COR-L47 (cell line): ENCODE data around the gene SIGLEC7.
"Not testable (repeated sequence)": the region's sequence is repeated elsewhere in the genome, so short reads cannot be mapped to it uniquely, and the experiment has no call there.

Experiments
- DNase-seq: peaks from one replicate; lab custom pipeline; 2025; lab: John Stamatoyannopoulos, UW

SIGLEC7 gene

DNA sequence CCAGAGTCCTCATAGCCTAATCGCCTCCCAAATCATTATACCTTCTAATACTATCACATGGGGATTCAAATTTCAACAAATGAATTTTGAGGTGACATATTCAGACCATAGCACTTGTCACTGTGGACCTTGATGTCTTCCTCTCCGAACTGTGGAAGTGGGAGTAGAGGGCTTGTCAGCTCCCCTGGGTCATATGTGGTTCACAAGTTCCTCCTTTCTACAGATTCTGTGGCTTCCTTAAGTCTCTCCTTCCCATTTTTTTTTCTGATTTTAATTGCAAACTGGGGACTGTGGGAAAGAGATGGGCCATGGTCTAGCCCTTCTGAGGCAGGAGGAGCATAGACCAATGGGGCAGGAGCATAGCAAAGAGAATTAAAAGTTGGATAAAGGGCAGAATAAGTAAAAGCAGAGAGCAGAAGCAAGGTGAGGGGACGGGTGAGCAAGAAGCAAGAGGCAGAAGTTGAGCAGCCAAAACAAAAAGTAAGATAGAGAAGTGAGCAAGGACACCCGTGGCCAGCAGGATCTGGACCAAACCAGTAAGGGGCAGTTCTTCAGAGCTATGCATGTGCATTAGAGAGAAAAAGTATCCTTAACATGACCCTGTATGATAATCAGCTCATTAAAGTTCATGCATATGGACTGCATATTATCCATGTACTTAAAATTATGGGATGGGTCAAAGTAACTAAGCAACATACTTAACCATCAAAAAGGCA, 2.6 kb upstream of the SIGLEC7 start:
- DNase-seq: no peak

DNA sequence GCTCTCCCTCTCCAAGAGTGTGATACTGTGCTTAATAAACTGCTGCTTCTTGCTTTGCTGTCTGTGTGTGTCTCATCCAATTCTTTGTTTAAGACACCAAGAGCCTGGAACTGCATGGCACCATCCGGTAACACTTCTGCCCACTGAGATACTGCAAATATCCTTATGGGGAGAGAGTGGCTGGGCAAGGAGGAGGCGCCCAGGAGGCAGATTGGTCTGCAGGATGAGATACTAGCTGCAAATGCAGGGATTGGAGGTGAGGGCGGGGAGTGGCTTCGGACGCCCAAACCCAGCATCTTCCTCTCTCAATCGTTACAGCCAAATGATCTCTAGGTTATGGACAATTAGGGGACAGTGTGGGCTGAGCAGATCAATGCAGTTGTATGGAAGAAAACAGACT, 1.7 kb upstream of the SIGLEC7 start:
- DNase-seq: no peak

DNA sequence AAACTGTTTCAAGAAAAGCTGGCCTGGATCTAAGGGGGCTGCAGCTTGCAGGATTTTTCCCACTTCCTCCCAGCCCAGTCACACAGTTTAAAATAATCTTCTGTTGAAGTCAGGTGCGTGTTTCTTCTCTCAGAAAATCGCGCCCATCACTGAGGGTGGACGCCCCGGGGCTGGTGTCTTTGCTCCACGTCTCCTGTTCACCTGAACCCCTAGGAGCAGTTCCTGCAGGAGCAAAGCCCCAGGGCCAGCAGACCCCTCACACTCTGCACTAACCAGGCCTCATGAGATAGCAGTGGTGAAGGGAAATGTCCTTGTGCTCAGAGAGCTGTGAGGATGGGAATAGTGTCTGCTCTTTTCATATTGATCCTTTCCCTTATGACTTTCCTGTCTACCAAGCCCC, 920 bp upstream of the SIGLEC7 start:
- DNase-seq: no peak

DNA sequence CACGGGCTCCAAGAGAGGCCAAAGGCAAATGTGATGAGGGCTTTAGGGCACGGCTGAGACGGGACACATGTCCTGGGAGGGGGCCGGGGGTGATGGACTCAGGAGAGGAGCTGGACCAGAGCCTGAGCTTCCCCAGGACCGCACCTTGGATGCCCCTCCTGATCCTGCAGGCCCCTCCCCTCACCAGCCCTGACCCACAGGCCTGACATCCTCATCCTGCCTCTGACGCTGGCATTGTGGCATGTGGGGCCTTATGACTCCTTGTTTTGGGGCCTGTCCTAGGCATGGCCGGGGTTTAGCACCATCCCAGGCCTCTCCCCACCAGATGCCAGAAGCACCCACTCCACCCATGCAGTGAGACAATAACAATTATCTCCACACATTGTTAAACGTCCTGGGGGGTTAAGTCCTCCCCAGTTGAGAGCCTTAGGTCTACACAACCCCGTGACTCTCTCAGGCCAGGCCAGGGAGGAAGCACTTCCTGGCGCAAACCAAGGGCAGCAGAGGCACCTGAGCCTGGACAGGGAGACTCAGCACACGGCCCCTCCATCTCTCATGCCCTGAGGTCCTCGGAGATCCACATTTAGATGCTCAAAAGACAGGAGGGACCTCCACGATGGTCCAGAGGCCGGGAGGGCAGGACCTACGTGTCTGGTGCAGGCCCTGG, 841 bp downstream of the SIGLEC7 start:
- not testable (repeated sequence) for DNase-seq

- no peak for DNase-seq
These were observed 1.4 kb downstream of the SIGLEC7 start for GRCh38 chr19:51143486-51143885.

GRCh38 chr19:51144482-51145045, 2.5 kb downstream of the SIGLEC7 start:
- DNase-seq: no peak

DNA sequence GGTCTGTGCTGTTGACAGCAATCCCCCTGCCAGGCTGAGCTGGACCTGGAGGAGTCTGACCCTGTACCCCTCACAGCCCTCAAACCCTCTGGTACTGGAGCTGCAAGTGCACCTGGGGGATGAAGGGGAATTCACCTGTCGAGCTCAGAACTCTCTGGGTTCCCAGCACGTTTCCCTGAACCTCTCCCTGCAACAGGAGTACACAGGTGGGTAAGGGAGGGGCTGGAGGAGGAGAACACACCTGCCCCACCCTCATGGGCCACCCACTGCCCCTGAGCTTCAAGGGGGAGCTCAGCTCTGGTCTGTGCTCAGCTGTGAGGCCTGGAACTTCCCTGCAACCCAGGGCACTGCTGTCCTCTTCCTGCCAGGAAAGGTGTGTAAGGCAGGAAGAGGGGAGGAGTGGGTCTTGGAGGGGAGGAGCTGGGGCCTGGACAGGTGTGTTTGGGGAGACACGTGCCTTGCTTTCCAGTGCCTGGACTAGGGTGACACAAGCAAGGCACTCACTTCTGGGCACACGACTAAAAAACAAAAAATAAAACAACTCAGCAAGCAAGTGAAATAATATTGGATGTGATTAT, 3.9 kb downstream of the SIGLEC7 start:
- DNase-seq: no peak

- no peak for DNase-seq
These were observed 4.7 kb downstream of the SIGLEC7 start for GRCh38 chr19:51146751-51147150.

DNA sequence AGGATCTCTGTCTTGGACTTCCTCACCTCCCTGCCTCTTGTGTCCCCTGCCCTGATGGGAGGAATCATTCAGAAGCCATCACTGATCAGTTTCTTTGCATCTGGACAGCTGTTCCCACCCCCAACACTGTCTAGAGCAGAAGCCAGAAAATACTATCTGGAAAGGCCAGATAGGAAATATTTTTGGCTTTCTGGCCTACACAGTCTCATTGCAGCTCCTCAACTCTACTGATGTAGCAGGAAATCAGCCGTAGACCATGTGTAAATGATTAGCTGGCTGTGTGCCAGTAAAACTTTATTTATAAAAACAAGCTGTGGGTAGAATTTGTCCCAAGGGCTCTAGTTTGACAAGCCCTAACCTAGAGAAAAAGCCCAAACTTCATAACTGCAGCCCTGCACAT, 5.6 kb downstream of the SIGLEC7 start:
- no peak for DNase-seq

- no peak for DNase-seq
These were observed 6.5 kb downstream of the SIGLEC7 start for GRCh38 chr19:51148580-51148979.

- no peak for DNase-seq
These were observed 8.5 kb downstream of the SIGLEC7 start for GRCh38 chr19:51150627-51151026.

DNA sequence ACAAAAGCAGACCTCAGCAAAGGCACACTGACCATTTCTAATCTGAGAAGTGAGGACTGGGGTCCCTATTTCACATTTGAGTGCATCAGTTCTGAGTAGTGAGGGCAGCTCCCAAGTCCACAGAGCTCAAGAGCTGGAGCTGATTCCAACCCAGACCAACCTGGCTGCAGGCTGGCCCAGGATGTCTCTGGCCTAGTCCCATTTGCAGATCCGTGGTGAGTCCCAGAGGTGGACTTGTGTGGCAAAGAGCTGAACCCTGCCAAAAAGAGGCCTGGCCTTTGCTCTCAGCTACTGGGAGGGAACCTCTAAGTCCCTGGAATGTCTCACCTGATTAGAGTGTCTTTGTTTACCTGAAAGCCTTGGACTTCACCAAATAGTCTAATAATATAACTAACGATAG, 14.6 kb downstream of the SIGLEC7 start:
- DNase-seq: no peak

DNA sequence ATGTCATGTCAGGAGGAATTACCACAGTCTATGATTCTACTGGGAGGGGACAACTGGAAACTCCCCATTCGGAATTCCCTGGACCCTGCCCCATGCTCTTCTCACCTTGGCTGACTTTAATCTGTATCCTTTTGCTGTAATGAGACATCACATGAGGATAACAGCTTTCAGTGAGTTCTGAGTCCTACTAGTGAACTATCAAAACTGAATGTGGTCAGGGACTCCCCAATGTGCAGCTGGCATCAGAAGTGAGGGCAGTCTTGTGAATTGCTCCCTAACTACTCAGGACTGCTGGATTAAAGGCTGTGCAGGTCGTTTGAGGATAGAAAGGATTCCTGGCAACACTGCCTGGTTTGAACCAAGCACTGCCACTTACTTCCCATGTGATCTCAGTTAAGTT, 15.2 kb downstream of the SIGLEC7 start:
- DNase-seq: no peak

- DNase-seq: peak; percentile 3
These were observed 16.5 kb downstream of the SIGLEC7 start for GRCh38 chr19:51158474-51159129.

GRCh38 chr19:51159656-51160055, 17.6 kb downstream of the SIGLEC7 start:
- no peak for DNase-seq

DNA sequence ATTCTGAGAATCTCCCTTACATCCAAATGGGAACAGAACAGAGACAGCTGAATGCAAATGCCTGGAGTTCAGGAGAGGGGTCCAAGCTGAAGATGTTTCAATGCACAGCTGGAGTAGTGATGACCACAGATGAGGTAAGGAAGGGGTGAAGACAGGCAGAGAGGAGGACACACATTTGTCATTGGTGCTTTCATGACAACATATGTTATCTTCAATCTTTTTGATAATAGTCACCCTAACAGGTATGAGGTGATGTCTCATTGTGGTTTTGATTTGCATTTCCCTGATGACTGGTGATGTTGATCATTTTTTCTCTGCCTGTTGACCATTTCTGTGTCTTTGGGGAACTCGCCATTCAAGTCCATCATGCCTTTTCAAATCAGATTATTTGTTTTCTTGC, 19.2 kb downstream of the SIGLEC7 start:
- DNase-seq: no peak

DNA sequence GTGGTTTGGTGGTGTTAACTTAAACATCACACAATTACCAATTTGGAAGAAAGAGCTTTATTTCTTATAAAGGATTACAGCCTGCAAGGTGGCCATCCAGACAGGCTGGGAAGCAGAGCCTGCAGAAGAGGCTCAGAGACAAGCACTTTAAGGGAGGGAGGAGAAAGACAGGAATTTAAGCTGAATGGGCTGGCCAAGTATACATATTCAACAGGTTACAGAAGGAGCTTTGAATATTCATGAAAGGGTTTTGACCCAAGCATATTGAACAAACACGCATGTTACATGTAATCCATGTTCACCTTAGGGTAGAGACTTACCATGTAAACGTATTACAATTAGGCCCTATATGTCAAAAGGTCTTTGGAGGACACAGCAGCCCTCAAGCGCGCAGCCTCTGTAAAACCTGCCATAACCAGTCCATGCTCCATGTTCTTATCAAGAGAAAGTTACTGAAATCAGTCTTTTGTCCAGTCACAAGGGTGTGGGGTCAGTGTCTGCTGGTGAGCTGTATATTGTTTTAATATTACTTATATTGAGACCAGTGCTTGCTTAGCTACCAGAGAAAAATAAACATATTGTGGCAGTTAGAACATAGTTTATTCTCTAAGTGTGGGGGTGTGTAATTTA, 19.9 kb downstream of the SIGLEC7 start:
- DNase-seq: no peak

DNA sequence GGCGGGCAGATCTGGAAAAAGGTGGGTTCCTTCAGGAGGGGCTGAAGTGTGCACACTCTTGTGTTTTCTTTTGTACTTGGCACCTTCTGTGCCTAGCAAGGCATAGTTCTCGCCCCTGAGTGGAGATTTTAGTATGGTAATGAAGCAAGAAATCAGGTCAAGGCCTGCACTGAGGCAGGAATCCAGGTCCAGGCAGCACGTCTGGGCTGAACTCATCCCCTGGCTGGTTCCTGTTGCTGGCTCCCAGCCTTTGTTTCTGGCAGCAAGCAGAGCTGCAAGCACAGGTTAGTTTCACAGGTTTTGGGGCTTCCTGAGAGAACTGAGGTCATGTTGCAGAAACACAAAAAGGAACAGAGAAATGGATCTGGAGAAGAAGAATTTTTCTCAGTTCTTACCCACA, 21.2 kb downstream of the SIGLEC7 start:
- no peak for DNase-seq

GRCh38 chr19:51164215-51164614, 22.1 kb downstream of the SIGLEC7 start:
- no peak for DNase-seq

GRCh38 chr19:51166846-51167490, 24.9 kb downstream of the SIGLEC7 start:
- no peak for DNase-seq

GRCh38 chr19:51168564-51169282, 26.6 kb downstream of the SIGLEC7 start:
- DNase-seq: no peak
